GM23338 (cell line): Measurements from ENCODE around the gene CTCFL. TPM values are rescaled to one million over a fixed set of nuclear protein-coding genes. Genes with fewer than 3 reads are reported as not detected.

Experiments used
- ATAC-seq: fragments of 200-7000 bp; cut with Tn5 transposase; 3 replicates; pipeline ENCODE4 v1.9.1; 2020
- DNase-seq: peaks from one replicate; pipeline ENCODE4 v3.0.0-alpha.2; 2015; ENCODE audit warnings: low spot score
- H2AFZ ChIP-seq: fragments of 200-600 bp; sonication (generic); 2 replicates; pipeline ENCODE4 v1.8.0; 2016; ENCODE audit warnings: antibody characterized with exemption, mild to moderate bottlenecking, moderate library complexity
- H3F3A ChIP-seq: fragments of 200-600 bp; sonication (generic); replicated peaks from 2 replicates; pipeline ENCODE4 v1.8.0; 2017; ENCODE audit warnings: antibody characterized with exemption, mixed run types, low read depth
- H3K27ac ChIP-seq: fragments of 200-600 bp; sonication (generic); 2 replicates; pipeline ENCODE4 v1.6.1; 2016; ENCODE audit warnings: low read depth
- H3K27me3 ChIP-seq: fragments of 200-600 bp; sonication (generic); 2 replicates; pipeline ENCODE4 v1.8.0; 2016; ENCODE audit warnings: mild to moderate bottlenecking, mixed run types, moderate library complexity; ENCODE audit not compliant: insufficient read depth
- H3K36me3 ChIP-seq: fragments of 200-600 bp; sonication (generic); 2 replicates; pipeline ENCODE4 v1.8.0; 2016; ENCODE audit warnings: mild to moderate bottlenecking; ENCODE audit not compliant: insufficient read depth
- H3K4me1 ChIP-seq: fragments of 200-600 bp; sonication (generic); 2 replicates; pipeline ENCODE4 v1.8.0; 2016; ENCODE audit warnings: mild to moderate bottlenecking, moderate library complexity; ENCODE audit not compliant: insufficient read depth
- H3K4me2 ChIP-seq: fragments of 200-600 bp; sonication (generic); 2 replicates; pipeline ENCODE4 v1.7.1; 2017; ENCODE audit warnings: mixed run types
- H3K4me3 ChIP-seq: fragments of 200-600 bp; sonication (generic); 2 replicates; pipeline ENCODE4 v1.6.1; 2016; ENCODE audit warnings: mixed run types
- H3K79me2 ChIP-seq: fragments of 200-600 bp; sonication (generic); replicated peaks from 2 replicates; pipeline ENCODE4 v1.8.0; 2017; ENCODE audit warnings: mild to moderate bottlenecking; ENCODE audit not compliant: insufficient read depth
- H3K9me2 ChIP-seq: fragments of 200-600 bp; sonication (generic); 2 replicates; pipeline ENCODE4 v1.8.0; 2017; ENCODE audit not compliant: insufficient read depth
- H4K20me1 ChIP-seq: fragments of 200-600 bp; sonication (generic); replicated peaks from 2 replicates; pipeline ENCODE4 v1.8.0; 2017; ENCODE audit warnings: mild to moderate bottlenecking; ENCODE audit not compliant: insufficient read depth
- H3K27ac Mint-ChIP-seq: 2 replicates; pipeline ENCODE4 v1.8.0; 2020; ENCODE audit warnings: inconsistent platforms, mild to moderate bottlenecking, moderate library complexity, mixed read lengths
- H3K27me3 Mint-ChIP-seq: 3 replicates; pipeline ENCODE4 v1.8.0; 2022; ENCODE audit warnings: low read depth, mild to moderate bottlenecking, moderate library complexity, mixed read lengths, inconsistent platforms; ENCODE audit not compliant: insufficient read depth, poor library complexity
- H3K36me3 Mint-ChIP-seq: 3 replicates; pipeline ENCODE4 v1.8.0; 2021; ENCODE audit warnings: low read depth, mild to moderate bottlenecking, inconsistent platforms, moderate library complexity, mixed read lengths
- H3K4me1 Mint-ChIP-seq: 3 replicates; pipeline ENCODE4 v1.8.0; 2020; ENCODE audit warnings: mild to moderate bottlenecking, inconsistent platforms, mixed read lengths
- H3K4me3 Mint-ChIP-seq: 3 replicates; pipeline ENCODE4 v1.8.0; 2021; ENCODE audit warnings: moderate library complexity, mild to moderate bottlenecking, inconsistent platforms, mixed read lengths
- H3K9me3 Mint-ChIP-seq: 3 replicates; pipeline ENCODE4 v1.8.0; 2020; ENCODE audit warnings: moderate library complexity, mild to moderate bottlenecking, inconsistent platforms, mixed read lengths
- CREB1 ChIP-seq: fragments of 250-450 bp; sonication (Bioruptor Pico); IDR thresholded peaks from 2 replicates; pipeline ENCODE4 v1.5.0; 2020; ENCODE audit warnings: low read depth, mild to moderate bottlenecking, moderate library complexity
- EZH2 ChIP-seq: fragments of 200-600 bp; sonication (generic); IDR thresholded peaks from one replicate; pipeline ENCODE4 v1.8.0; 2017; ENCODE audit warnings: antibody characterized with exemption, mild to moderate bottlenecking, low read depth; ENCODE audit not compliant: unreplicated experiment
- EZH2phosphoT487 ChIP-seq: fragments of 200-600 bp; sonication (generic); IDR thresholded peaks from one replicate; pipeline ENCODE4 v1.8.1; 2018; ENCODE audit warnings: antibody characterized with exemption; ENCODE audit not compliant: unreplicated experiment
- JUNB ChIP-seq: IDR thresholded peaks from one replicate; pipeline ENCODE4 v1.6.1; 2016; ENCODE audit warnings: antibody characterized with exemption; ENCODE audit not compliant: unreplicated experiment
- NANOG ChIP-seq: IDR thresholded peaks from 2 replicates; pipeline ENCODE4 v1.6.1; 2016; ENCODE audit warnings: antibody characterized with exemption, borderline replicate concordance
- POLR2AphosphoS5 ChIP-seq: IDR thresholded peaks from 2 replicates; pipeline ENCODE4 v1.6.1; 2016; ENCODE audit warnings: antibody characterized with exemption, low read depth
- STAT1 ChIP-seq: IDR thresholded peaks from one replicate; pipeline ENCODE4 v1.6.1; 2016; ENCODE audit warnings: antibody characterized with exemption; ENCODE audit not compliant: unreplicated experiment
- ZNF114 ChIP-seq: fragments of 250-450 bp; sonication (Bioruptor Pico); IDR thresholded peaks from 2 replicates; pipeline ENCODE4 v1.5.0; 2020; ENCODE audit warnings: mild to moderate bottlenecking, moderate library complexity
- ZNF331 ChIP-seq: fragments of 250-450 bp; sonication (Bioruptor Pico); IDR thresholded peaks from 2 replicates; pipeline ENCODE4 v1.5.0; 2020; ENCODE audit warnings: low read depth, mild to moderate bottlenecking, moderate library complexity
- polyA plus RNA-seq: library from polyadenylated mRNA; unstranded; fragments of >200 nt; fragmentation: Nextera tagmentation; extraction: Ambion mirVana; gene quantifications from 2 replicates; pipeline ENCODE4 v1.2.1, GENCODE V29; 2016
- total RNA-seq: library from RNA; depleted of rRNA; stranded (reverse); fragments of >200 nt; shearing (Covaris generic); gene quantifications from 2 replicates; pipeline ENCODE4 v1.2.3, GENCODE V29; 2014
- TF ChIP-seq, protein P1 (sequence below), 2 experiments: fragments of 200-600 bp in 1 of 2; sonication (generic) in 1 of 2; conservative IDR thresholded peaks; 2 replicates each; pipeline versions ENCODE4 v1.5.1 to v1.6.1; 2016 to 2017; ENCODE audit warnings: antibody characterized with exemption in 2 of 2, low read depth in 2 of 2, mild to moderate bottlenecking in 2 of 2, moderate library complexity in 1 of 2
- TF ChIP-seq, protein P2 (sequence below): IDR thresholded peaks from 2 replicates; pipeline ENCODE4 v1.6.1; 2016; ENCODE audit warnings: antibody characterized with exemption
- TF ChIP-seq, protein P3 (sequence below): fragments of 250-450 bp; sonication (Bioruptor Pico); IDR thresholded peaks from 2 replicates; pipeline ENCODE4 v1.5.0; 2020; ENCODE audit warnings: mild to moderate bottlenecking, moderate library complexity

The CTCFL gene
- total and polyA plus RNA-seq, 2 experiments from 2014 or later = 0.55 to 1.4 TPM

DNA sequence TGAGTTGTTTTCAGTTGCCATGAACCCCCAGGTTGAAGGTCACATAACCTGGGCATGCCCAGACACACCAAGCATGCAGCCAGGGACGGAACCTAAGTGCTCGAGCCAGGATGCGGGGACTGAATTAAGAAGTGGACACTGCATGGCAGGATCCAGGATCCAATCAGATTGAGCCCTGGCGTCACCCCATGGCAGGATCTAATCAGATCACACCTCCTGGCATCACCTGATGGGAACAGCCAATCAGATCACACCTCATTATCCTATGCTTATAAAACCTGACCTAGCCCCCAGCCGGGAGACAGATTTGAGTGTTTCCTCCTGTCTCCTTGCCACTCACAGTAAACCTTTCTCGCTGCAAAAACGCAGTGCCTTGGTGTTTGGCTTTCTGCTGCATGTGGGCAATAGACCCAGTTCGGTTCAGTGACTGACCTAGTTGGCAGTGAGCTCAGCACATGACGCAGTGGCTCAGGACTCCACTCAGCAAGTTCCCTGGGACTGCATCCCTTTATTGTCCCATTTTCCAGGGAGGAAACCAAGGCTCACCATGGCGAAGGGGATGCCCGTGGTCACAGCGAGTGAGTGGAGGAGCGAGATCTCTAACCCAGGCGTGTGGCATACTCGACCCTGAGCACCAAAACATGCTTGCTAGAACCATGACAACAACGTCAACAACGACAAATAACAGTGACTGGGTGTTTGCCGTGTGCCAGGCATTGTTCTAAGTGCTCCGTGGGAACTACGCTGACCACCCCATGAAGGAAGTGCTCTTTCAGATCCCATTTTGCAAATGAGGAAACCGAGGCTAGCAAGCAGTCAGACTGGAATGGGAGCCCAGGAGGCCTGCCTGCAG, 67.5 kb downstream of the CTCFL start:
- H3K27me3 ChIP-seq = no peaks in the 10 kb centered on the region
- no peaks in the 10 kb centered on the region for H4K20me1 ChIP-seq
- H3K9me2 ChIP-seq = no peaks in the 10 kb centered on the region
- DNase-seq (no peak), ATAC-seq (no peak)
- peaks cover 6% of the 10 kb centered on the region; the same call in 2 of the 3 replicates for H3K9me3 Mint-ChIP-seq
- peaks cover 3% of the 10 kb centered on the region; the same call in 1 of the 3 replicates for H3K4me1 Mint-ChIP-seq
- no peaks in the 10 kb centered on the region for H3K36me3 ChIP-seq
- H3K27ac ChIP-seq = no peak overlapping the region
- no peaks in the 10 kb centered on the region for H3F3A ChIP-seq
- H2AFZ ChIP-seq = no peak overlapping the region
- H3K27ac Mint-ChIP-seq = no peak overlapping the region
- H3K4me1 ChIP-seq = no peaks in the 10 kb centered on the region
- H3K4me3 ChIP-seq = no peak overlapping the region
- no peaks in the 10 kb centered on the region for H3K79me2 ChIP-seq
- TF ChIP-seq CREB1 (no peak), EZH2 (no peak), JUNB (no peak), STAT1 (no peak), ZNF114 (CRISPR knock-in tag) (no peak), POLR2AphosphoS5 (no peak), EZH2phosphoT487 (no peak), NANOG (no peak), ZNF331 (no peak)
- TF ChIP-seq, protein P1, sequence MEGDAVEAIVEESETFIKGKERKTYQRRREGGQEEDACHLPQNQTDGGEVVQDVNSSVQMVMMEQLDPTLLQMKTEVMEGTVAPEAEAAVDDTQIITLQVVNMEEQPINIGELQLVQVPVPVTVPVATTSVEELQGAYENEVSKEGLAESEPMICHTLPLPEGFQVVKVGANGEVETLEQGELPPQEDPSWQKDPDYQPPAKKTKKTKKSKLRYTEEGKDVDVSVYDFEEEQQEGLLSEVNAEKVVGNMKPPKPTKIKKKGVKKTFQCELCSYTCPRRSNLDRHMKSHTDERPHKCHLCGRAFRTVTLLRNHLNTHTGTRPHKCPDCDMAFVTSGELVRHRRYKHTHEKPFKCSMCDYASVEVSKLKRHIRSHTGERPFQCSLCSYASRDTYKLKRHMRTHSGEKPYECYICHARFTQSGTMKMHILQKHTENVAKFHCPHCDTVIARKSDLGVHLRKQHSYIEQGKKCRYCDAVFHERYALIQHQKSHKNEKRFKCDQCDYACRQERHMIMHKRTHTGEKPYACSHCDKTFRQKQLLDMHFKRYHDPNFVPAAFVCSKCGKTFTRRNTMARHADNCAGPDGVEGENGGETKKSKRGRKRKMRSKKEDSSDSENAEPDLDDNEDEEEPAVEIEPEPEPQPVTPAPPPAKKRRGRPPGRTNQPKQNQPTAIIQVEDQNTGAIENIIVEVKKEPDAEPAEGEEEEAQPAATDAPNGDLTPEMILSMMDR (conservative IDR thresholded peaks at IDR 0.05; ENCODE audit: low read depth in 2 of 2) = no peak
- TF ChIP-seq, protein P2, sequence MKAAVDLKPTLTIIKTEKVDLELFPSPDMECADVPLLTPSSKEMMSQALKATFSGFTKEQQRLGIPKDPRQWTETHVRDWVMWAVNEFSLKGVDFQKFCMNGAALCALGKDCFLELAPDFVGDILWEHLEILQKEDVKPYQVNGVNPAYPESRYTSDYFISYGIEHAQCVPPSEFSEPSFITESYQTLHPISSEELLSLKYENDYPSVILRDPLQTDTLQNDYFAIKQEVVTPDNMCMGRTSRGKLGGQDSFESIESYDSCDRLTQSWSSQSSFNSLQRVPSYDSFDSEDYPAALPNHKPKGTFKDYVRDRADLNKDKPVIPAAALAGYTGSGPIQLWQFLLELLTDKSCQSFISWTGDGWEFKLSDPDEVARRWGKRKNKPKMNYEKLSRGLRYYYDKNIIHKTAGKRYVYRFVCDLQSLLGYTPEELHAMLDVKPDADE = no peak
- TF ChIP-seq, protein P3, sequence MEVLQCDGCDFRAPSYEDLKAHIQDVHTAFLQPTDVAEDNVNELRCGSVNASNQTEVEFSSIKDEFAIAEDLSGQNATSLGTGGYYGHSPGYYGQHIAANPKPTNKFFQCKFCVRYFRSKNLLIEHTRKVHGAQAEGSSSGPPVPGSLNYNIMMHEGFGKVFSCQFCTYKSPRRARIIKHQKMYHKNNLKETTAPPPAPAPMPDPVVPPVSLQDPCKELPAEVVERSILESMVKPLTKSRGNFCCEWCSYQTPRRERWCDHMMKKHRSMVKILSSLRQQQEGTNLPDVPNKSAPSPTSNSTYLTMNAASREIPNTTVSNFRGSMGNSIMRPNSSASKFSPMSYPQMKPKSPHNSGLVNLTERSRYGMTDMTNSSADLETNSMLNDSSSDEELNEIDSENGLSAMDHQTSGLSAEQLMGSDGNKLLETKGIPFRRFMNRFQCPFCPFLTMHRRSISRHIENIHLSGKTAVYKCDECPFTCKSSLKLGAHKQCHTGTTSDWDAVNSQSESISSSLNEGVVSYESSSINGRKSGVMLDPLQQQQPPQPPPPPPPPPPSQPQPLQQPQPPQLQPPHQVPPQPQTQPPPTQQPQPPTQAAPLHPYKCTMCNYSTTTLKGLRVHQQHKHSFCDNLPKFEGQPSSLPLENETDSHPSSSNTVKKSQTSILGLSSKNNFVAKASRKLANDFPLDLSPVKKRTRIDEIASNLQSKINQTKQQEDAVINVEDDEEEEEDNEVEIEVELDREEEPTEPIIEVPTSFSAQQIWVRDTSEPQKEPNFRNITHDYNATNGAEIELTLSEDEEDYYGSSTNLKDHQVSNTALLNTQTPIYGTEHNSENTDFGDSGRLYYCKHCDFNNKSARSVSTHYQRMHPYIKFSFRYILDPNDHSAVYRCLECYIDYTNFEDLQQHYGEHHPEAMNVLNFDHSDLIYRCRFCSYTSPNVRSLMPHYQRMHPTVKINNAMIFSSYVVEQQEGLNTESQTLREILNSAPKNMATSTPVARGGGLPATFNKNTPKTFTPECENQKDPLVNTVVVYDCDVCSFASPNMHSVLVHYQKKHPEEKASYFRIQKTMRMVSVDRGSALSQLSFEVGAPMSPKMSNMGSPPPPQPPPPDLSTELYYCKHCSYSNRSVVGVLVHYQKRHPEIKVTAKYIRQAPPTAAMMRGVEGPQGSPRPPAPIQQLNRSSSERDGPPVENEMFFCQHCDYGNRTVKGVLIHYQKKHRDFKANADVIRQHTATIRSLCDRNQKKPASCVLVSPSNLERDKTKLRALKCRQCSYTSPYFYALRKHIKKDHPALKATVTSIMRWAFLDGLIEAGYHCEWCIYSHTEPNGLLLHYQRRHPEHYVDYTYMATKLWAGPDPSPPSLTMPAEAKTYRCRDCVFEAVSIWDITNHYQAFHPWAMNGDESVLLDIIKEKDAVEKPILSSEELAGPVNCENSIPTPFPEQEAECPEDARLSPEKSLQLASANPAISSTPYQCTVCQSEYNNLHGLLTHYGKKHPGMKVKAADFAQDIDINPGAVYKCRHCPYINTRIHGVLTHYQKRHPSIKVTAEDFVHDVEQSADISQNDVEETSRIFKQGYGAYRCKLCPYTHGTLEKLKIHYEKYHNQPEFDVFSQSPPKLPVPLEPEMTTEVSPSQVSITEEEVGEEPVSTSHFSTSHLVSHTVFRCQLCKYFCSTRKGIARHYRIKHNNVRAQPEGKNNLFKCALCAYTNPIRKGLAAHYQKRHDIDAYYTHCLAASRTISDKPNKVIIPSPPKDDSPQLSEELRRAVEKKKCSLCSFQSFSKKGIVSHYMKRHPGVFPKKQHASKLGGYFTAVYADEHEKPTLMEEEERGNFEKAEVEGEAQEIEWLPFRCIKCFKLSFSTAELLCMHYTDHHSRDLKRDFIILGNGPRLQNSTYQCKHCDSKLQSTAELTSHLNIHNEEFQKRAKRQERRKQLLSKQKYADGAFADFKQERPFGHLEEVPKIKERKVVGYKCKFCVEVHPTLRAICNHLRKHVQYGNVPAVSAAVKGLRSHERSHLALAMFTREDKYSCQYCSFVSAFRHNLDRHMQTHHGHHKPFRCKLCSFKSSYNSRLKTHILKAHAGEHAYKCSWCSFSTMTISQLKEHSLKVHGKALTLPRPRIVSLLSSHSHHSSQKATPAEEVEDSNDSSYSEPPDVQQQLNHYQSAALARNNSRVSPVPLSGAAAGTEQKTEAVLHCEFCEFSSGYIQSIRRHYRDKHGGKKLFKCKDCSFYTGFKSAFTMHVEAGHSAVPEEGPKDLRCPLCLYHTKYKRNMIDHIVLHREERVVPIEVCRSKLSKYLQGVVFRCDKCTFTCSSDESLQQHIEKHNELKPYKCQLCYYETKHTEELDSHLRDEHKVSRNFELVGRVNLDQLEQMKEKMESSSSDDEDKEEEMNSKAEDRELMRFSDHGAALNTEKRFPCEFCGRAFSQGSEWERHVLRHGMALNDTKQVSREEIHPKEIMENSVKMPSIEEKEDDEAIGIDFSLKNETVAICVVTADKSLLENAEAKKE = no peak
- H3K4me3 Mint-ChIP-seq = no peak overlapping the region
- H3K27me3 Mint-ChIP-seq = peaks cover 9% of the 10 kb centered on the region
- peaks cover 6% of the 10 kb centered on the region; the same call in 1 of the 3 replicates for H3K36me3 Mint-ChIP-seq
- H3K4me2 ChIP-seq = no peak overlapping the region
